ENCODE results near the gene NAALADL2. TPM values are rescaled to one million over a fixed set of nuclear protein-coding genes. Genes with fewer than 3 reads are reported as not detected.

Gene NAALADL2
- total and polyA plus RNA-seq, 9 of the 15 experiments (the other 6 are each of a cell fraction or from before 2014, with no cell fraction given): 0.29 to 1.1 (median 0.79) TPM; not detected in 1

GRCh38 chr3:175464362-175464761 lies 605.2 kb downstream of the NAALADL2 start:
- no peak for ATAC-seq
- FAIRE-seq: no peak
- Histone ChIP-seq H3K4me2 (ENCODE audit: insufficient read depth, low read length) (no peak overlapping the region), H3K4me3 (no peak overlapping the region), H2AFZ (ENCODE audit: low read depth, low read length) (no peak overlapping the region), H3K9me1 (ENCODE audit: control insufficient read depth, insufficient read depth, low read length) (no peaks in the 10 kb centered on the region), H3K9me3 (replicated peaks; ENCODE audit: control insufficient read depth, insufficient read depth, low read depth, low read length) (no peaks in the 10 kb centered on the region), H3K9ac (ENCODE audit: insufficient read depth in 1 of 2, low read depth in 2 of 2, low read length in 2 of 2) (no peak overlapping the region), H3K79me2 (ENCODE audit: control insufficient read depth, insufficient read depth, low read length) (no peaks in the 10 kb centered on the region), H3K27ac (ENCODE audit: extremely low read depth, low read depth, low read length) (no peak overlapping the region), H3K36me3 (ENCODE audit: control insufficient read depth, insufficient read depth, low read length) (no peaks in the 10 kb centered on the region), H4K20me1 (replicated peaks; ENCODE audit: control insufficient read depth, insufficient read depth, low read length) (no peaks in the 10 kb centered on the region), H3K27me3 (ENCODE audit: control insufficient read depth in 2 of 2, insufficient read depth in 2 of 2, low read length in 2 of 2) (no peaks in the 10 kb centered on the region), H3K4me1 (replicated peaks in 1 of 2; ENCODE audit: control insufficient read depth in 2 of 2, insufficient read depth in 2 of 2, low read length in 2 of 2) (no peaks in the 10 kb centered on the region)
- 2% methylated on average over 3 of the region's 3 CpGs for WGBS (ENCODE audit: insufficient coverage, low coverage, missing lambda C conversion rate)
- TF ChIP-seq TARDBP (IDR thresholded peaks at IDR 0.05): no peak
- TF ChIP-seq MEF2D (tag; conservative IDR thresholded peaks at IDR 0.05; ENCODE audit: low read depth): no peak
- CTCF ChIA-PET (ENCODE audit: low intra/inter-chr PET ratio): no interaction called here
- BruUV-seq (replicated peaks): no TSS peak
- in situ Hi-C loops (cut with MboI) (no loop called here), intact Hi-C loops (cut with micrococcal nuclease) (no loop called here)
- DNase-seq (ENCODE audit: extremely low read depth in 1 of 4, low spot score in 3 of 4): no peak
- POLR2A ChIA-PET: no interaction called here

- POLR2A ChIA-PET: no interaction called here
- TF ChIP-seq ZNF239 (CRISPR knock-in tag; IDR thresholded peaks at IDR 0.05) (no peak), TAF7 (tag; IDR thresholded peaks at IDR 0.05) (no peak), OTX1 (CRISPR knock-in tag; IDR thresholded peaks at IDR 0.05) (no peak), KHSRP (IDR thresholded peaks at IDR 0.05) (no peak), NFIX (CRISPR knock-in tag; IDR thresholded peaks at IDR 0.05; ENCODE audit: low read depth) (no peak), MECOM (CRISPR knock-in tag; IDR thresholded peaks at IDR 0.05) (no peak), ZNF766 (CRISPR knock-in tag; conservative IDR thresholded peaks at IDR 0.05) (no peak), ZKSCAN1 (IDR thresholded peaks at IDR 0.05; ENCODE audit: low read depth, low read length) (no peak), ZNF507 (tag; conservative IDR thresholded peaks at IDR 0.05) (no peak)
- TF ChIP-seq, protein P1, sequence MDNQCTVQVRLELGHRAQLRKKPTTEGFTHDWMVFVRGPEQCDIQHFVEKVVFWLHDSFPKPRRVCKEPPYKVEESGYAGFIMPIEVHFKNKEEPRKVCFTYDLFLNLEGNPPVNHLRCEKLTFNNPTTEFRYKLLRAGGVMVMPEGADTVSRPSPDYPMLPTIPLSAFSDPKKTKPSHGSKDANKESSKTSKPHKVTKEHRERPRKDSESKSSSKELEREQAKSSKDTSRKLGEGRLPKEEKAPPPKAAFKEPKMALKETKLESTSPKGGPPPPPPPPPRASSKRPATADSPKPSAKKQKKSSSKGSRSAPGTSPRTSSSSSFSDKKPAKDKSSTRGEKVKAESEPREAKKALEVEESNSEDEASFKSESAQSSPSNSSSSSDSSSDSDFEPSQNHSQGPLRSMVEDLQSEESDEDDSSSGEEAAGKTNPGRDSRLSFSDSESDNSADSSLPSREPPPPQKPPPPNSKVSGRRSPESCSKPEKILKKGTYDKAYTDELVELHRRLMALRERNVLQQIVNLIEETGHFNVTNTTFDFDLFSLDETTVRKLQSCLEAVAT (IDR thresholded peaks at IDR 0.05): no peak
- Histone ChIP-seq H3K9me3 (replicated peaks; ENCODE audit: control insufficient read depth, insufficient read depth, low read depth, low read length) (no peaks in the 10 kb centered on the region), H3K79me2 (ENCODE audit: control insufficient read depth, insufficient read depth, low read length) (no peaks in the 10 kb centered on the region), H3K4me3 (no peak overlapping the region), H3K9ac (ENCODE audit: insufficient read depth in 1 of 2, low read depth in 2 of 2, low read length in 2 of 2) (no peak overlapping the region), H3K4me2 (ENCODE audit: insufficient read depth, low read length) (no peak overlapping the region), H3K27ac (ENCODE audit: extremely low read depth, low read depth, low read length) (no peak overlapping the region), H2AFZ (ENCODE audit: low read depth, low read length) (no peak overlapping the region), H3K27me3 (ENCODE audit: control insufficient read depth in 2 of 2, insufficient read depth in 2 of 2, low read length in 2 of 2) (no peaks in the 10 kb centered on the region), H3K36me3 (ENCODE audit: control insufficient read depth, insufficient read depth, low read length) (no peaks in the 10 kb centered on the region), H4K20me1 (replicated peaks; ENCODE audit: control insufficient read depth, insufficient read depth, low read length) (no peaks in the 10 kb centered on the region), H3K4me1 (replicated peaks in 1 of 2; ENCODE audit: control insufficient read depth in 2 of 2, insufficient read depth in 2 of 2, low read length in 2 of 2) (no peaks in the 10 kb centered on the region), H3K9me1 (ENCODE audit: control insufficient read depth, insufficient read depth, low read length) (no peaks in the 10 kb centered on the region)
- in situ Hi-C loops (cut with MboI) (no loop called here), intact Hi-C loops (cut with micrococcal nuclease) (no loop called here)
- FAIRE-seq (no peak), ATAC-seq (no peak), DNase-seq (ENCODE audit: extremely low read depth in 1 of 4, low spot score in 3 of 4) (no peak)
- CTCF ChIA-PET (ENCODE audit: low intra/inter-chr PET ratio): no interaction called here
- no TSS peak for BruUV-seq (replicated peaks)
Measured at GRCh38 chr3:175469124-175469523, 610.0 kb downstream of the NAALADL2 start.
